MG63 (cell line): ENCODE data around the gene G6PD. TPM values are rescaled to one million over a fixed set of nuclear protein-coding genes. Genes with fewer than 3 reads are reported as not detected.
A peak's percentile ranks its signal among the peaks of the same experiment; 100 is the strongest.
"Not testable (repeated sequence)": the region's sequence is repeated elsewhere in the genome, so short reads cannot be mapped to it uniquely, and the experiment has no call there.

Source experiments
- DNase-seq: peaks from one replicate; pipeline ENCODE4 v3.0.0-alpha.2; 2020
- H3K27me3 ChIP-seq: fragments of 250-450 bp; sonication (Bioruptor Pico); 2 replicates; pipeline ENCODE4 v1.5.1; 2020; ENCODE audit warnings: mild to moderate bottlenecking, moderate library complexity
- H3K36me3 ChIP-seq: fragments of 250-450 bp; sonication (Bioruptor Pico); 2 replicates; pipeline ENCODE4 v1.5.1; 2020; ENCODE audit warnings: mild to moderate bottlenecking, moderate library complexity
- H3K4me3 ChIP-seq: fragments of 250-450 bp; sonication (Bioruptor Pico); 2 replicates; pipeline ENCODE4 v1.5.1; 2020; ENCODE audit warnings: mild to moderate bottlenecking, moderate library complexity
- H3K9me3 ChIP-seq: fragments of 250-450 bp; sonication (Bioruptor Pico); 2 replicates; pipeline ENCODE4 v1.5.1; 2020; ENCODE audit warnings: mild to moderate bottlenecking, moderate library complexity
- total RNA-seq: library from RNA; depleted of rRNA; stranded (reverse); fragments of >200 nt; shearing (Covaris generic); gene quantifications from 2 replicates; pipeline ENCODE4 v1.2.3, GENCODE V29; 2014; ENCODE audit warnings: low replicate concordance

Gene G6PD
- total RNA-seq, 1 experiment from 2014 or later, result 61.8 TPM

DNA sequence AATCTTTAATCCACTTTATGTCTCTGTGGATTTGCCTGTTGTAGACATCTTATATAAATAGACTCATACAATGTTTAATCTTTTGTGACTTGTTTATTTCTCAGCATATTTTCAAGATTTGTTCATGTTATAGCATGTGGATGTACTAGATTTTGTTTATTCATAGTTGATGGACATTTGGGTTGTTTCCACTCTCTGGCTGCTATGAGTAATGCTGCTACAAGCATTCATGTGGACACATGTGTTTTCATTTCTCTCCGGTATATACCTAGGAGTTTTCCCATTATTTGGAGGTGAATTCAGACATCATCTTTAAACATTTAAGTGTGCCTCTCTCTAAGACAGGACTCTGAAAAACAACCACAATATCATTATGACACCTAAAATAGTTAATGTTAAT lies 3.1 kb upstream of the G6PD start:
- H3K36me3 ChIP-seq, result peaks cover 3% of the 10 kb centered on the region
- DNase-seq, result no peak
- no peaks in the 10 kb centered on the region for H3K27me3 ChIP-seq
- H3K9me3 ChIP-seq, result no peaks in the 10 kb centered on the region
- H3K4me3 ChIP-seq, result no peak overlapping the region

DNA sequence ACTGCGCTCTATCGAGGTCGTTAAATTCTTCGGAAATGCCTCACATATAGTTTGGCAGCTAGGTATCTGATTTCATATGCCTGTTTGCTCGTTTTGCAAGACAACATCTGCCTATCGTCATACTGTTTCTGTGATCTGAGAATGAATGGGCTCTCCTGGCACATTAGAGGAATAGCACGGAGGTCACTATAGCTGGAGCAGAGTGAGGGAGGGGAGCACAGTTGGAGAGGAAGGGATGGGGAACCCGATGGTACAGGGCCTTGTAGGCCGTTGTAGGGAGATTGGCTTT lies 1.3 kb upstream of the G6PD start:
- no peak for DNase-seq
- H3K36me3 ChIP-seq, result peaks cover 3% of the 10 kb centered on the region
- H3K4me3 ChIP-seq, result peak overlapping the region; percentile 83
- H3K27me3 ChIP-seq, result no peaks in the 10 kb centered on the region
- H3K9me3 ChIP-seq, result no peaks in the 10 kb centered on the region

DNA sequence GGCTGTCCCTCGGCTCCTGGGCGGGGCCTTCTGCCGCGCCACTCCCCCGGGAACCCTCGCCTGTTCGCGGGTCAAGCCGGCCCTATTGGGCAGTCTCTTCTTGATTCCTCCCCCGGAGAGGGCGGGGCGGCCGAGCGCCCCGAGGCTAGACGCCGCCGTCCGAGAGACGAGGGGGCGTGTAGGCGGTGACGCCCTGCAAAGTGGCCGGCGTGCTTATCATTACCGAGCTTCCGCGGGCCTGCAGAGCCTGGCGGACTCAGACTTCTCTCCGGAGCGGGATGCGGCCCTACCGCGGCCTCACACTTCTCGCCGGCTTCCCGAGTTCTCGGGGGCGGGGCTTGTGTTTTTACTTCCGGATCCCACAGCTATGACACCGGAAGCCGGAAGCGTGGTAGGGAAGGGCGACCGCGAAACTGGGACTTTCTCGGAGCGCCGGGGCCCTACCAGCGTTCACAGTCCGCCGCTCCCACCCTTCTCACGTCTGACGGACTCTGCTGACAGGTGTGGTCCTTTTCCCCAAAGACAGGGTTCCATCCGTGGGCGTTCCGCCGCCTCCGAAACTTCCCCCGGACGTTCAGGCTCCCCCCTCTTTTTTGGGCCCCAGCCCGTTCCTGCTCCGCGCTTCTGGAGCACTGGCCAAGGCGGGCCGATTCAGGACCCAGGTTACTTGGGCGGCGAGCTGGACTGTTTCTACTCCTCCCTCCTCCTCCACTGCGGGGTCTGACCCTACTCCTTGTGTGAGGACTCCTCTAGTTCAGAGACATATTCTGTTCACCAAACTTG lies 790 bp upstream of the G6PD start, which contains the start of gene IKBKG:
IKBKG (plus strand) TSS at position 376 of the 783 bp plus-strand sequence. CDS start 4,383 bp downstream, outside the sequence.
- Histone ChIP-seq H3K9me3 (no peaks in the 10 kb centered on the region), H3K4me3 (peak within 1 kb of the TSS; percentile 83), H3K36me3 (peaks cover 3% of the 10 kb centered on the region), H3K27me3 (no peaks in the 10 kb centered on the region)
- peak; percentile 88 for DNase-seq

DNA sequence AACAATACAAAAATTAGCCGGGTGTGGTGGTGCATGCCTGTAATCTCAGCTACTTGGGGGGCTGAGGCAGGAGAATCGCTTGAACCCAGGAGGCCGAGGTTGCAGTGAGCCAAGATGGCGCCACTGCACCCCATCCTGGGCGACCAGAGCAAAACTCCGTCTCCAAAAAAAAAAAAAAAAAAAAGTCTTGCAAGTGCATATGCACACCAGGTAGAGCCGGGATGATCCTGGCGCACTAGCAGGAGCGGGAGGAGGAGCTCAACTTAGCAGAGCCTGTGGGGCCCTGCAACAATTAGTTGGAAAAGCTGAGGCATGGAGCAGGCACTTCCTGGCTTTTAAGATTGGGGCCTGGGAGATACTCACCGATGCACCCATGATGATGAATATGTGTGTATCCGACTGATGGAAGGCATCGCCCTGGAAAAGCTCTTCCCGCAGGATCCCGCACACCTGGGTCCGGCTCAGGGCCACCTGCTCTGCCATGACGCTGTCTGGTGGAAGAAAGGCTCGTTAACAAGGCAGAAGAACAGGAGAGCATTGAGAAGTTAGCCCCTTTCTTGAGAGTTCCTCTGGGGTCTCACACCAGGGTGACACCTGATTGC lies 872 bp downstream of the G6PD start:
- Histone ChIP-seq H3K9me3 (no peaks in the 10 kb centered on the region), H3K4me3 (peak overlapping the region; percentile 83), H3K36me3 (peaks cover 8% of the 10 kb centered on the region), H3K27me3 (no peaks in the 10 kb centered on the region)
- DNase-seq, result no peak

DNA sequence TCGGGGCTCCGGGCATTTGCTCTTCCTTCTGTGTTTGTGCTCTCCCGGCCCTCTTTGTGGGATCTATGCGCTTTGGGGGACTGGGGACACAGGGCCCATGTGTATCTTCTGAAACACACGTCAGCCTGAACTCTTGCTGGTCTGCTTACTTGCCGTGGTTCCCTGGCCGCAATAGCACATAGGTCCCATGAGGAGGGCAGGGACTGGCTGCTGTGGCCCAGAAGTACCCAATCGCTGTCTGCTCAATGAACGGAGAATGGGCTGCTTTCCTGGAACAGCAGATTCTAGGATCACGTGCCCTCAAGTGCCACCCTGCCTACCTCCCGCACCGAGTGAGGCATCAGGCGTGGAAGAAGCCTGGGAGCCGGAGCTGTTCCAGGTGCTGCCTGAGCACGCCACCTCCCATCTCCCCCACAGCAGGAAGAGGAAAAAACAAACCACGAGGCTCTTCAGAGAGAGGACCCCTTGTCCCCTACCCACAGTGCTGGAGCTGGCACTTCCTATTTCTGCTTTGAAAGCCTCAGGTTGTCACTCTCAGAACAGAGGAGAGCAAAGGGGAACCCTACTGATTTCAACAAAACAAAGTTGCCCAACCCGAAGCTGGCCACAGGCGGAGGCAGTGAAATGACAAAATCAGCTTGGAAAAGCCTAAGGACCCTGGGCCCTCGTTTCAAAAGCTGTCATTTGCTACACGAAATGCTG lies 3.8 kb downstream of the G6PD start:
- Histone ChIP-seq H3K36me3 (peaks cover 8% of the 10 kb centered on the region), H3K4me3 (no peak overlapping the region), H3K9me3 (no peaks in the 10 kb centered on the region), H3K27me3 (no peaks in the 10 kb centered on the region)
- no peak for DNase-seq

DNA sequence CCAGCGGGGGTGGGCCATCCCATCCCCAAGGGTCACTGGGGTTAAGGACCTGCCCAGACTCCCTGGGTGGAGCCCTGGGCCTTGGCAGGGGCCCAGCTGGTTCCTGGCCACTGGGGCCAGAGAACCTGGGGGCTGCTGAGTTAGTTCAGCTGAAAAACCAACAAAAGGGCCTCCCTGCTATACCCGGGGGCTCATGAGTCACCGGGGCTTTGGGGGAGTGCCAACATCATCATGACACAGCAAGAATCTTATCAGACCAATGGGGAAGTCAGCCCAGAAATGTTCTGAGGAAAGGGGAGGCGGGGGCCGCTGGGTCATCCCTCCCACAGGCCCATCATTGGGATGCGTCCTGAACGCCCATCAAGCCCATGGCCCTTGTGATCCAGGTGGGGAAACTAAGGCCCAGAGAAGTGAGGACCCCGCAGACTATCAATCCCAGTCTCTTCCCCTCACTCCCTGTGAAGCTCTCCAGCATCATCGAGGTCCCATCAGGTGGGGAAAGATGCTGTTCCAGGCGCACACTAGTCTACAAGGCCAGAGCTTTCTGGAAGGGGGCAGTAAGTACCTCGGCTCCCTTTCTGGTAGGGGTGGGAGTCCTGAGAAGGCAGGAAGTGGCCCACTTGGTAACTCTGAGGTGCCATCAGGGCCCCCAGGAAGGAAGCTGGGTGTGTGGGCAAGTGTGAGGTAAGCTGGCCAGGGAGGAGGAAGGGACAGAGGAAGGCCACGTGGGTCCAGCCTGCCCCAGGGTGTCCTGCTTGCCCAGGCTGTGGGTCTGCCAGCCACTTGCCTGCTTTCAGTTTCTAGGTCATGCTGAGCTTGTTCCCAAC lies 4.5 kb downstream of the G6PD start:
- H3K36me3 ChIP-seq, result peaks cover 8% of the 10 kb centered on the region
- peak; percentile 82 for DNase-seq
- H3K27me3 ChIP-seq, result no peaks in the 10 kb centered on the region
- no peaks in the 10 kb centered on the region for H3K9me3 ChIP-seq
- no peak overlapping the region for H3K4me3 ChIP-seq

DNA sequence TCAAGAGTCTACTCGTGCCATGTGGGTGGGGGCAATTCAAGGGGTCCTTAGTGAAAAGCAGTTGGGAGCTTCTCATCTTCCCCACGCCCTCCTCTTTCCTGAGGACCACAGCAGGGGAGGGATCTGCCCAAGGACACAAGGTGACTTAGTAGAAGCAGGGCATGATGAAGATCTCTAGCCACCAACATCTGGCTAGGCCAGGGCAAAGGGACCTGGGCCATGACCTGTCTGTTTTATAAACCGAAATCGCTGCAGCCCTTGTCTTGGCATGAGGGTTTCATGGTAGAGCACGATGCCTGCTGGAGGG lies 5.1 kb downstream of the G6PD start:
- no peak for DNase-seq
- H3K4me3 ChIP-seq, result no peak overlapping the region
- H3K36me3 ChIP-seq, result peaks cover 8% of the 10 kb centered on the region
- no peaks in the 10 kb centered on the region for H3K27me3 ChIP-seq
- H3K9me3 ChIP-seq, result no peaks in the 10 kb centered on the region

DNA sequence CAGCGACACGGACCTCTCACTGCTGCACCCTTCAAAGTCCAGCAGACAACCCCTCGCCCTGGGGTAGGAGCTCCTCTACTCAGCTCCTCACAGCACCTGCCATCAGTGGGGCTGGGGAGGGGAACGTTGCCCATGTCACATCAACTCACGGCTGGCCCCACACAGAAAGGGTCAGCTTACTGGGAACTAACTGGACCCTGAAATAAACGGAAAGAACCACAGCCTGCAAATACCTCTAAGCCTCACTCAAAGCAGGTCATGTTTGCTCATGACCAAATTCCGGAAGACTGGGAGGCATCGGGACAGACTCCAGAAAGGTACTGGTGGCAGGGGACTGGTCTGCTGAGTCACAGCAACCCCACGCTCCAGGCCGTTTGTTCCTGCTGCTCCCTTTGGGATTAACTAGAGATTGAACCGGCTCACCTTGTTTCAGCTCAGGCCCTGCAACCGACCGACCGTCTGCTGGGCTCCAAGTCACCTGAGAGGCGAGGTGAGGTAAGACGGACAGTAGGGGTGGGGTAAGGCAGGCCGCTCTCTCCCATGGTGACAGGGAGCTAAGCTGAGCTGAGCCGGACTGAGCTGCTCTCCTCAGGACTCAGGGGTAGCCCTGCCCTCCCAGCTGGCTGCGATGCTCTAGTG lies 5.6 kb downstream of the G6PD start:
- H3K36me3 ChIP-seq, result peaks cover 8% of the 10 kb centered on the region
- H3K9me3 ChIP-seq, result no peaks in the 10 kb centered on the region
- DNase-seq, result no peak
- no peaks in the 10 kb centered on the region for H3K27me3 ChIP-seq
- H3K4me3 ChIP-seq, result no peak overlapping the region

DNA sequence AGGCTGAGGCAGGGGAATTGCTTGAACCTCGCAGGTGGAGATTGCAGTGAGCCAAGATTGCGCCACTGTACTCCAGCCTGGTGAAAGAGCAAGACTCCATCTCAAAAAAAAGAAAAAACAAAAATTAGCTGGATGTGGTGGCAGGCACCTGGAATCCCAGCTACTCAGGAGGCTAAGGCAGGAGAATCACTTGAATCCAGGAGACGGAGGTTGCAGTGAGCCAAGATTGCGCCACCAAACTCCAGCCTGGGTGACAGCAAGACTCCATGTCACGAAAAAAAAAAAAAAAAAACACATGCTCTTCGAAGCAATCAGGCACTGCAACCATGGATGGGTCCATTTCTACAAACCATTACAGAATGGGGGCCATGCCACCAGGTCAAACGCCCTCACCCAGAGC lies 6.3 kb downstream of the G6PD start:
- not testable (repeated sequence) for DNase-seq, H3K36me3 ChIP-seq, H3K27me3 ChIP-seq, H3K4me3 ChIP-seq, H3K9me3 ChIP-seq

DNA sequence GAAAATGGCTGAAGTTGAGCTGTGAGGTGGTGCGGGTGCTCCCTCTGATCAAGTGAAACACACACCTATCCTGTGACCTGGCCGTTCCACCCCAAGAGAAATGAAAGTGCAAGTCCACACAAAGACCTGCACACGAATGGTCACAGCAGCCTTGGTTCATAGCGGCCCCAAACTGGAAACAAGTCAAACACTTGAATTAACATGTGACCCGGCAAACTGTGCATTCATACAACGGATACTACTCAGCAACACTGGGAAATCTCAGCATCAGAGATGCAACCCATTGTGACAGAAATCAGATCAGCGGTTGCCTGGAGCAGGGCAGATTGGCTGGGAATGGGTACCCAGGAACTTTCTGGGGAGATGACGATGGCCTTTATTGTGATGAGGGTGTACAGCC lies 7.6 kb downstream of the G6PD start:
- Histone ChIP-seq H3K27me3 (no peaks in the 10 kb centered on the region), H3K36me3 (peaks cover 11% of the 10 kb centered on the region), H3K4me3 (no peak overlapping the region), H3K9me3 (no peaks in the 10 kb centered on the region)
- DNase-seq, result no peak

DNA sequence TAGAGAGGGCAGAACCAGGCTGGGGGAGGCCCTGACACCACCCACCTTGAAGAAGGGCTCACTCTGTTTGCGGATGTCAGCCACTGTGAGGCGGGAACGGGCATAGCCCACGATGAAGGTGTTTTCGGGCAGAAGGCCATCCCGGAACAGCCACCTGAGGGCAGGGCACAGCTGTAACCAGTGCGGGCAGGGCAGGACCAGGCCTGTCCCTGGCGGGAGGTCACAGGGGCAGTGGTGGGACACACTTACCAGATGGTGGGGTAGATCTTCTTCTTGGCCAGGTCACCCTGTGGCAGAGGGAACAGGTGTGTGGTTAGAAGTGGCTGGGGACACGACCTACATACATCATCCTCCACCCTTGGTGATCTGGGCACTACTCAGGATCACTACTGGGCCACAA lies 10.8 kb downstream of the G6PD start:
- H3K9me3 ChIP-seq, result no peaks in the 10 kb centered on the region
- H3K27me3 ChIP-seq, result no peaks in the 10 kb centered on the region
- H3K4me3 ChIP-seq, result no peak overlapping the region
- peaks cover 7% of the 10 kb centered on the region for H3K36me3 ChIP-seq
- DNase-seq, result no peak

DNA sequence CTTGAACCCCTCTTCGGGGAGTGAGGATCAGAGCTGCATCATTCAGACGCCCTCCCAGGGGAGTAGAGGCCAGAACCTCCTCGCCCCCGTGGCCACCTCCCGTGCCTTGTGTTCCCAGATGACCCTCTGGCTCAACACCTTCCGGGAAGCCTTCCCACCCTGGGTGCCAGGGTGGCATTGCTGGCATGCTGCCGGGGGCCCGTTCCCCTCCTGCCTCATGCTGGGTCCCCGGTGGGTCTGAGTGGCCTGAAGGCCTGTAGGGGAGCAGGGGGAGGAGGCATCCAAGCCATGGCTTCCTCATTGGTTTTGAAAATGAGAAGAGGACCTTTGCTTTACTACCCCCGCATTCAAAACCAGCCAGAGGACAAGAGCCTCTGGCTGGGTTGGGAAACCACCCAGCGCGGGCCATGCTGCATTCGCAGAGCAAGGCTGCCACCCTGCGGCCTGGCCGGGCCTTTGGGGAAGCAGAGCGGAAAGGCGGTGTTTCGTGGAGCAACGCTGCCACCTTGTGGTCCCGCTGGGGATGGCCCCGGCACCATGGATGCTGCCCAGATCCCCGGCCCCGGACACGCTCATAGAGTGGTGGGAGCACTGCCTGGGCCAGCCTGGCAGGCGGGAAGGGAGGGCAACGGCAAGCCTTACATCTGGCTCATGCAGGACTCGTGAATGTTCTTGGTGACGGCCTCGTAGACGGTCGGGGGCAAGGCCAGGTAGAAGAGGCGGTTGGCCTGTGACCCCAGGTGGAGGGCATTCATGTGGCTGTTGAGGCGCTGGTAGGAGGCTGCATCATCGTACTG lies 11.9 kb downstream of the G6PD start:
- H3K27me3 ChIP-seq, result no peaks in the 10 kb centered on the region

DNA sequence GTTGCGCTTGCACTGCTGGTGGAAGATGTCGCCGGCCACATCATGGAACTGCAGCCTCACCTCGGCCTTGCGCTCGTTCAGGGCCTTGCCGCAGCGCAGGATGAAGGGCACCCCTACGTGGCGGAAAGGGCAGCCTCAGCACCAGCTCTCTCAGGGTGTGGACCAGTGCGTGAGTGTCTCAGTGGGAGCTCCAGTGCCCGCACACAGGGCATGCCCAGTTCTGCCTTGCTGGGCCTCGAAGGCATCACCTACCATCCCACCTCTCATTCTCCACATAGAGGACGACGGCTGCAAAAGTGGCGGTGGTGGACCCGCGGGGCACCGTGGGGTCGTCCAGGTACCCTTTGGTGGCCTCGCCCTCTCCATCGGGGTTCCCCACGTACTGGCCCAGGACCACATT lies 14.0 kb downstream of the G6PD start:
- no peaks in the 10 kb centered on the region for H3K9me3 ChIP-seq
- H3K27me3 ChIP-seq, result no peaks in the 10 kb centered on the region
- H3K4me3 ChIP-seq, result no peak overlapping the region
- peaks cover 7% of the 10 kb centered on the region for H3K36me3 ChIP-seq
- no peak for DNase-seq

More for the DNA sequence above, 11.9 kb downstream of the G6PD start:
- Histone ChIP-seq H3K9me3 (no peaks in the 10 kb centered on the region), H3K4me3 (no peak overlapping the region), H3K36me3 (peaks cover 7% of the 10 kb centered on the region)
- DNase-seq, result peak; percentile 80

DNA sequence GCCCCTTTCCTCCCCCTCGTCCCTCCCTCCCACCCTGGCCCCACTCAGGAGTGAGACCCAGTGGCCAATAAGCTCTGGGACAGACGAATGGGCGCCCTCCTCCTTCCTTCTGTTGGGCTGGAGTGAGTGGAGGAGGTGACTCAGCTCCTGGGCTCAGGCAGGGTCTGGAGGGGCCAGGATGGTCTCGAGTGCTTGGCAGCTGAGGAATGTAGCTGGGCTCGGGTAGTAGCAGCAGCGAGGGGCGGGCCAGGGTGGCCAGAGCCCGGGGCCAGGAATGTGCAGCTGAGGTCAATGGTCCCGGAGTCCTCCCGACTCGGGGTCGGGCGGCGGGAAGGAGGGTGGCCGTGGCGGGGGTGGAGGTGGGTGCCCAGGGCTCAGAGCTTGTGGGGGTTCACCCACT lies 15.0 kb downstream of the G6PD start:
- Histone ChIP-seq H3K9me3 (no peaks in the 10 kb centered on the region), H3K27me3 (no peaks in the 10 kb centered on the region), H3K36me3 (peaks cover 7% of the 10 kb centered on the region), H3K4me3 (no peak overlapping the region)
- DNase-seq, result peak; percentile 38

DNA sequence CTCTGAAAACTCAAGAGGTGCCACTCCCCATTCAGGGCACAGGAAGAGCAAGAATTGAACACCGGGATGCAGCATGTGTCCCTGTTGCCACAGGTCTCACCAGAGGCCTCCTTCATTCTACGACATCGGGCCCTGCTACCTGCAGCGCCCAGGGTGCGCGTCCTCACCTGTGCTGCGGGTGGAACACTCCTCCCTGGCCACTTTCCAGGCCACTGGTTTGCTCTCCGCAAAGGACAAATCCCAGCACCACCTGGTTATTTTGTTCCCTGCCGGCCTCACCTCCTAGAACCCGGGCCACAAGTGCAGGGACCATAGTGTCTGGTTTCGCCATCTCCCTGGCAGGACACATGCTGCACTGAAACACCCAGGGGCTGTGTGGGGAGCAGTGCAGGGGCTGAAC lies 16.4 kb downstream of the G6PD start:
- no peak for DNase-seq
- no peaks in the 10 kb centered on the region for H3K27me3 ChIP-seq
- peaks cover 6% of the 10 kb centered on the region for H3K36me3 ChIP-seq
- no peak overlapping the region for H3K4me3 ChIP-seq
- H3K9me3 ChIP-seq, result no peaks in the 10 kb centered on the region

DNA sequence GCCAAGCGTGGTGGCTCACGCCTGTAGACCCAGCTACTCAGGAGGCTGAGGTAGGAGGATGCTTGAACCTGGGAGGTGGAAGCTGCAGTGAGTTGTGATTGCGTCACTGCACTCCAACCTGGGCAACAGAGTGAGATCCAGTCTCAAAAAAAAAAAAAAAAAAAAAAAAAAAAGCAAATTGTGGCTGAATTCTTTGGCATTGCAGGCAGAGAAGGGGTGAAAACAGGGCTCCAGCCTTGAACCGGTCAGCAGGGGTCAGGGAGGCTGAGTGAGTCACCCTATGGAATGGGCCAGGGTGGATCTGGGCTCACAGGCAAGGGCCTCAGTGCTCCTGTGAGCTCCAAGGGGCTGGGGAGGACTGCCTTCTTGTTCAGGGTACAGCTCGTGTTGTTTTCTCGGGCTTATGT lies 17.4 kb downstream of the G6PD start:
- peak; percentile 72 for DNase-seq
- H3K27me3 ChIP-seq, result no peaks in the 10 kb centered on the region
- no peaks in the 10 kb centered on the region for H3K9me3 ChIP-seq
- H3K36me3 ChIP-seq, result peaks cover 5% of the 10 kb centered on the region
- H3K4me3 ChIP-seq, result no peak overlapping the region
